ENCODE measurements around the gene TGDS. TPM values are rescaled to one million over a fixed set of nuclear protein-coding genes. Genes with fewer than 3 reads are reported as not detected.

Gene TGDS
- total and polyA plus RNA-seq, 11 donors: 3.2 to 6.7 (median 4.6) TPM

DNA sequence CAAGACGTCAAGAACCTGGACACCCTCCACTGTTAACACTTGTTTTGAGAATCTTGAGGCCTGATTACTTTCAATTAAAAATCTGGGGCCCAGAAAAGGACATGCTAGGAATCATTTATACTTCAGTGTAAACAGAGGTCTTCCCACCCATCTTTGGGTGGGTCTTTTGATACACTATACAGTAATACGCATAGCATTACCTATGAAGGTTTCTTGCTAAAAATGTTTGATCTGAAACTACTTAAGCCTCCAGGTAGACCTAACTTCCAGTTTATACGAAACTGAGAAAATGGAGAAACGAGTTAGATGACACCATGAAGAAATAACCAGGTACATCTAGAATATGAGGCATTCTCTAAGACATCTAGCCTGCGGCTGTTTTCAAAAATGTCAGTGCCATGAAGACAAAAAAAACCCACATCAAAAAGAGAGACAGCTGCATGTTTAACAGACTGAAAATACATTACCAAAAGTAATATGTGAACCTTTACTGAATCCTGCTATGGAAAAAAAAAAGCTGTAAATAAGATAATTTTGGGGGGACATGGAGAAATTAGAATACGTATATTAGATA lies 36.6 kb downstream of the TGDS start:
- intact Hi-C loops (cut with DNase I): no loop called here
- Histone ChIP-seq H3K27me3 (no peaks in the 10 kb centered on the region), H3K27ac (no peak overlapping the region), H3K36me3 (no peaks in the 10 kb centered on the region), H3K9me3 (no peaks in the 10 kb centered on the region), H3K4me3 (no peak overlapping the region), H3K4me1 (peaks cover 0 to 9% (median 0%) of the 10 kb centered on the region in 12 donors)
- ATAC-seq (no peak), DNase-seq (no peak)
- TF ChIP-seq, protein P1, sequence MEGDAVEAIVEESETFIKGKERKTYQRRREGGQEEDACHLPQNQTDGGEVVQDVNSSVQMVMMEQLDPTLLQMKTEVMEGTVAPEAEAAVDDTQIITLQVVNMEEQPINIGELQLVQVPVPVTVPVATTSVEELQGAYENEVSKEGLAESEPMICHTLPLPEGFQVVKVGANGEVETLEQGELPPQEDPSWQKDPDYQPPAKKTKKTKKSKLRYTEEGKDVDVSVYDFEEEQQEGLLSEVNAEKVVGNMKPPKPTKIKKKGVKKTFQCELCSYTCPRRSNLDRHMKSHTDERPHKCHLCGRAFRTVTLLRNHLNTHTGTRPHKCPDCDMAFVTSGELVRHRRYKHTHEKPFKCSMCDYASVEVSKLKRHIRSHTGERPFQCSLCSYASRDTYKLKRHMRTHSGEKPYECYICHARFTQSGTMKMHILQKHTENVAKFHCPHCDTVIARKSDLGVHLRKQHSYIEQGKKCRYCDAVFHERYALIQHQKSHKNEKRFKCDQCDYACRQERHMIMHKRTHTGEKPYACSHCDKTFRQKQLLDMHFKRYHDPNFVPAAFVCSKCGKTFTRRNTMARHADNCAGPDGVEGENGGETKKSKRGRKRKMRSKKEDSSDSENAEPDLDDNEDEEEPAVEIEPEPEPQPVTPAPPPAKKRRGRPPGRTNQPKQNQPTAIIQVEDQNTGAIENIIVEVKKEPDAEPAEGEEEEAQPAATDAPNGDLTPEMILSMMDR (IDR thresholded peaks at IDR 0.05): no peak
- TF ChIP-seq POLR2A (IDR thresholded peaks at IDR 0.05): no peak
- WGBS, 4 donors: 78 to 87% (median 86%) methylated on average over 6 of the region's 6 CpGs

DNA sequence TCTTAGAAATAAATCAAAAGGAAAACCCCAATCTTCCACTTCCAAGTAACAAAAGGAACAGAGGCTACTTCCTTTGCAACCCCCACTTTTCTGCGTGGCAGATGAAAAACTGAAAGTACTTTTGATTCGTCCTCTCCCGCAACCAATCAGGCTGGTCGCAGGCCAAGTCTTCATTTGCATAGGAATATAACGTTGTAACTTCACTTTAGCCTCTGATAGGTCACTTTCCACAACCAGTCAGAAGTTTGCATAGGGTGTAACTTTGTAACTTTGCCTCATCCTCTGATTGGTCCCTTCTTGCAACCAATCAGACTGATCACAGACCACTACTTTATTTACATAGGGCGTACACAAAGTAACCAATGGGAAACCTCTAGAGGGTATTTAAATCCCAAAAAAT lies 37.2 kb downstream of the TGDS start:
- H3K4me1 ChIP-seq: peaks cover 0 to 9% (median 0%) of the 10 kb centered on the region in 12 donors
- WGBS, 4 donors: 50 to 81% (median 67%) methylated on average over 6 of the region's 6 CpGs
- DNase-seq (no peak), ATAC-seq (no peak)
- no peaks in the 10 kb centered on the region for H3K9me3 ChIP-seq
- H3K27ac ChIP-seq: no peak overlapping the region
- no peaks in the 10 kb centered on the region for H3K27me3 ChIP-seq
- no peak overlapping the region for H3K4me3 ChIP-seq
- no peak for TF ChIP-seq POLR2A (IDR thresholded peaks at IDR 0.05)
- TF ChIP-seq, protein P1 (IDR thresholded peaks at IDR 0.05): no peak
- intact Hi-C loops (cut with DNase I): no loop called here
- no peaks in the 10 kb centered on the region for H3K36me3 ChIP-seq

DNA sequence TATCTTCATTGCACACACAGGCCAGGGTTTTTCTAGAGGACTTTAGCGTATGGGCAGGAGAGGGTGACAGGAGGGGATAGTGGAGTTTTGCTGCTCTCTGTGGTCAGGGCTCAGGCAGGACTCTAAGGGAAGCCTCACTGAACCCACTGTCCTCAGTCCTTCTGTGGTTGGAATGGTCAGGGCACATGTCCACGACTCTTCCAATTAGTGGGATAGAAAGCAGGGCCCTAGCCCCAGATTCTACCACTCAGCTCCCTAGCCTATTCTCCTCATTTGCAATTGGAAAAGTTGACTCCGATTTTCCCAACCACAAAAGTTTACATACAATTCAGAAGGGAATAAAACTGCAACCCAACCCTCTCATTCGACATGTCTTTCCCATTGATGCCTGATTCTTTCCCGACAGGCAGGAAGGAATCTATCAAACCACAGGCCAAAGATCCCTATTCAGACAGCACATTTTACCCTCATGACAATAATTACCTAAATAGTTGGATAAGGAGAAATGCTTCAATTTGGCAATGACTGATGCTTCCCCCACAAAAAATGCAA lies 38.2 kb downstream of the TGDS start:
- peak in 1 of 4 donors; percentile 28 for ATAC-seq
- Histone ChIP-seq H3K4me1 (peaks cover 0 to 9% (median 0%) of the 10 kb centered on the region in 12 donors), H3K4me3 (no peak overlapping the region), H3K36me3 (no peaks in the 10 kb centered on the region), H3K27me3 (no peaks in the 10 kb centered on the region), H3K9me3 (no peaks in the 10 kb centered on the region), H3K27ac (peak overlapping the region in 1 of 12 donors; percentile 54)
- intact Hi-C loops (cut with DNase I): no loop called here
- TF ChIP-seq, protein P1 (IDR thresholded peaks at IDR 0.05): no peak
- TF ChIP-seq POLR2A (IDR thresholded peaks at IDR 0.05): no peak
- WGBS, 4 donors: 72 to 84% (median 74%) methylated on average over 5 of the region's 5 CpGs
- no peak for DNase-seq

DNA sequence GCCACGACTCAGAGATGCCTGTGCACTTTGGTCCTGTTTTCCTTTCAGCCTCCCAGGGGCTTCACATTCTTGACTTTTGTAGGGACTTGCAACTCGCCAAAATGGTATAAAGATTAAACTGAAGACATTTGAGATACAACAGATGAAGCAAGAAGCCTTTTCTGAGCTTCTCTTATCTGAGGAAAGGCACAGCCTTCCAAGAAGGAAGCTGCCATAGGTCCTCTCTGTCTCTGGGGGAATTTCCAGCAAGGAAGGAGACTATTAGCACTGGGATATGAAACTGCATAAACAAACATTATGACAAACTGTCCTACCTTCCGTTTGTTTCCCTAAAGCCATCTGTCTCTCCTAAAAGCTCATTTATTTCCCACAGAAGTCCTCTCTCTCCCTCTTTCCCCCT lies 39.3 kb downstream of the TGDS start:
- no peaks in the 10 kb centered on the region for H3K27me3 ChIP-seq
- WGBS, 4 donors: 43 to 50% (median 48%) methylated on average over 3 of the region's 3 CpGs
- H3K27ac ChIP-seq: peak overlapping the region in 3 of 12 donors; percentile 20 to 54 (median 22)
- H3K4me1 ChIP-seq: peaks cover 0 to 9% (median 0%) of the 10 kb centered on the region in 12 donors
- DNase-seq: no peak
- H3K9me3 ChIP-seq: no peaks in the 10 kb centered on the region
- no peak overlapping the region for H3K4me3 ChIP-seq
- TF ChIP-seq, protein P1 (IDR thresholded peaks at IDR 0.05): no peak
- no peak for TF ChIP-seq POLR2A (IDR thresholded peaks at IDR 0.05)
- no peak for ATAC-seq
- intact Hi-C loops (cut with DNase I): no loop called here
- no peaks in the 10 kb centered on the region for H3K36me3 ChIP-seq
